ENCODE data around the gene SMAD4. TPM values are rescaled to one million over a fixed set of nuclear protein-coding genes. Genes with fewer than 3 reads are reported as not detected.

SMAD4 gene
- 76.4 and 129 TPM in 2 replicates for total RNA-seq

GRCh38 chr18:51029694-51030536, at the start of gene SMAD4:
Gene SMAD4 (plus strand): TSS chr18:51030213. CDS start chr18:51047047, 16,834 bp downstream.

Other genes starting within 250 kb of the SMAD4 start
- gene MRO, start 210.2 kb upstream of the SMAD4 start, total RNA-seq: under 0.01 TPM in 2 replicates
- gene ME2, start 151.1 kb upstream of the SMAD4 start, total RNA-seq: 47.1 and 64.6 TPM in 2 replicates
- 2.5 and 7.9 TPM in 2 replicates for gene ELAC1, start 62.2 kb upstream of the SMAD4 start, total RNA-seq
- 29.0 and 33.2 TPM in 2 replicates for gene MEX3C, start 167.5 kb downstream of the SMAD4 start, total RNA-seq